Activated CD4-positive, CD25-positive, alpha-beta regulatory T cell treated with anti-CD3 and anti-CD28 coated beads, Interleukin-2, amount 50 U/mL, for 72 hours (primary cell): ENCODE measurements around the gene SPINK4.

Source experiments
- DNase-seq: peaks from one replicate; pipeline ENCODE4 v3.0.0; 2021

Gene SPINK4

GRCh38 chr9:33230756-33231622, 9.0 kb upstream of the SPINK4 start:
- no peak for DNase-seq

GRCh38 chr9:33231623-33231942, 8.4 kb upstream of the SPINK4 start:
- DNase-seq = no peak

GRCh38 chr9:33232815-33233214, 7.2 kb upstream of the SPINK4 start:
- no peak for DNase-seq

- no peak for DNase-seq
Measured at GRCh38 chr9:33233626-33234342, 6.2 kb upstream of the SPINK4 start.

GRCh38 chr9:33234511-33235467, 5.2 kb upstream of the SPINK4 start:
- DNase-seq = no peak

- no peak for DNase-seq
Measured at GRCh38 chr9:33236571-33236970, 3.4 kb upstream of the SPINK4 start.

- DNase-seq = no peak
Measured at GRCh38 chr9:33241298-33241697, 1.3 kb downstream of the SPINK4 start.

GRCh38 chr9:33242609-33243134, 2.7 kb downstream of the SPINK4 start:
- DNase-seq = no peak

- DNase-seq = no peak
Measured at GRCh38 chr9:33244137-33244784, 4.3 kb downstream of the SPINK4 start.

GRCh38 chr9:33245341-33245740, 5.4 kb downstream of the SPINK4 start:
- DNase-seq = no peak

- no peak for DNase-seq
Measured at GRCh38 chr9:33246269-33246860, 6.4 kb downstream of the SPINK4 start.

GRCh38 chr9:33248606-33249005, 8.6 kb downstream of the SPINK4 start:
- DNase-seq = no peak

GRCh38 chr9:33249087-33249658, 9.2 kb downstream of the SPINK4 start:
- no peak for DNase-seq

- DNase-seq = no peak
Measured at GRCh38 chr9:33249983-33250382, 10.0 kb downstream of the SPINK4 start.

GRCh38 chr9:33250458-33250995, 10.6 kb downstream of the SPINK4 start:
- DNase-seq = no peak

GRCh38 chr9:33254211-33254610, 14.2 kb downstream of the SPINK4 start:
- no peak for DNase-seq

GRCh38 chr9:33255014-33255413, 15.0 kb downstream of the SPINK4 start:
- DNase-seq = no peak

GRCh38 chr9:33255471-33255870, 15.5 kb downstream of the SPINK4 start:
- DNase-seq = no peak

- no peak for DNase-seq
Measured at GRCh38 chr9:33256236-33256635, 16.3 kb downstream of the SPINK4 start.

- DNase-seq = no peak
Measured at GRCh38 chr9:33257276-33257675, 17.3 kb downstream of the SPINK4 start.

GRCh38 chr9:33260372-33260771, 20.4 kb downstream of the SPINK4 start:
- DNase-seq = no peak
